Anterior cingulate cortex (tissue), 58 donors: ENCODE results near the gene NTHL1.

Experiments
- DNase-seq, 58 donors: peaks; one replicate each; lab custom pipeline; 2025; lab: John Stamatoyannopoulos, UW

Gene NTHL1

DNA sequence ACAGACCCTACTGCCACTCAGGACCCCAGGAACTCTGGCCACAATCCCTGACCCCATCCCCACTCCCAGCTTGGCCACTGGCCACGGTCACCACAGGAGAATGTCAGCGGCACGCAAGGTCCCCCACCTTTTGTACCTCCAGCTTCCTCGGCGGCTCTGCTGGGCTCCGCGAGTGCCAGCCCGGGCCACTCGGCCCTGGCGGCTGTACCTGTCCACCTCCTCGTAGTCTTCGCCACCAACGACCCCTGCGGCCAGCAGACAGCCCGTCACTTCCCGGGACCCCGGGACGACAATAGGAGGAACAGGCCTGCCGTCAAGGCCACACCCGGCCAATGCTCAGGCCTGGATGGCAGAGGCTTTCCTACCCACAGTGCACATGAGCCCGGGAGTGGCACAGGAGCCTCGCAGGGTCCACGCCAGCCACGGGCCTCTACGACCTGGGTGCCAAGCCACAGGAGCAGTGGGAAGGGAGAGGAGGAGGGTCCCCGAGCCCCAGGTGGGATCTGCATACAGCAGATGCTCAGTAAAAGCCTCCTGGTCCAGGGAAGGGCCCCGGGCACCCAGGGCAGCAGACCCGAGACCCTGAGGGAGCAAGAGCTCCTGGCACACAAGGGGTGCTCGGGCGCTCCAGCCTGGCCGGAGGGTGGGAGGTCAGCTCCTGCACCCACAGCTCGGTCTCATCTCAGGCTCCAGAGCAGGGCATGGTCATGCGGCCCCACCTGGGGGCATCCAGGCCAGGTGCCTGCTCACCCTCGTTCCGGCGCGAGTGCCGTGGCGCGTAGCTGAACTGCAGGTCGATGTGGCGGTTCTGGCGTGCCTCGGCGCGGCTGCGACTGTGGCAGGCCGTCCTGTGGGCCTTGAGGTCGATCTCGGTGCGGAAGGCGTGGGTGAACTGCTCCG, 45.9 kb downstream of the NTHL1 start:
- no peak for DNase-seq

DNA sequence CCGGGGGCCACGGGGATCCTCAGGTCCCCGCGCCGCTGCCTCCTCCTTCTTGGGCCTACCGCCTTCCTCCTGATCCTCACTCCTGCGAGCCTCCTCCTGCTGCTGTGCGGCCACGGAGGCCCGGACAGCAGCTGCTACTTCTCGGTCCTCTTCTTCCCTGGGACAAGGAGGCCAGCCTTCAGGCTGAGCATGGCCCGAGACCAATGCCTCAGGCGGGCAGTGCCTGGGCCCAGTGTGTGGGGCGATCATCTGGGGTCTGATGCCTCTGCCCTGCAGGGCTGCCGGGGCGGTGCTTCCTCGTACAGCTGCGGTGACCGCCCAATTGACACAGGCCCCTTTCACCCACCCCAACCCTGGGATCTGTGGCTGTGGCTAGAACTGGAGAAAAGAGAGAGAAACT, 46.6 kb downstream of the NTHL1 start:
- no peak for DNase-seq

DNA sequence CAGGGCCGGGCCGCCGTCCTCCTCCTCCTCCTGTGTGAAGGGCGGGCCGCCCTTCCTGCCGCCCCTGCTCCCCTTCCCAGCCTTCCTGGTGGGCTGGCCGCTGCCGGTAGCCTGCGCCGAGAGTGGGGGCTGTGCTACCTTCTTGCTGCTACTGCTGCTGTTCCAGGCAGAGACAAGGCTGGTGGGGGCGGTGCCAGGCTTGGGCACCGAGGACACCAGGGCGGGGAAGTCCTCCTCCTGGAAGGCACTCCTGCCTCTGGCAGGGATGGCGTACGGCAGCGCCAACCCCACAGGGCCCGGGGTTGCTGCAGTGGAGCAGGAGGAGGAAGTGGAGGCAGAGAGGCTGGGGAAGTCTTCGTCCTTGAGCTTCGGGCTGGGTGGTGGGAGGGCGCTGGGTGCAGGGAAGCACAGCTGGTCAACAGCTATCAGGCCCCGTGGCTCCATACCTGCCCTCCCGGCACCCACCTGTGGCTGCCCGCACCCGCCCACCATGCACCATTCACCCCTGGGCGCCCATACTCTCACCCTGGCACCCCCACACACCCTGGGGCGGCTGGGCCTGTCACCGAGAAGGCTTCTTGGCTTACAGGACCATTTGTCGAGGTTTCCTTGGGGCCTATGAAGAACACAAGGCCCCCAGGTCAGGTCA, 47.6 kb downstream of the NTHL1 start:
- peak in 3 of 58 donors; percentile 22 to 45 (median 39) for DNase-seq

DNA sequence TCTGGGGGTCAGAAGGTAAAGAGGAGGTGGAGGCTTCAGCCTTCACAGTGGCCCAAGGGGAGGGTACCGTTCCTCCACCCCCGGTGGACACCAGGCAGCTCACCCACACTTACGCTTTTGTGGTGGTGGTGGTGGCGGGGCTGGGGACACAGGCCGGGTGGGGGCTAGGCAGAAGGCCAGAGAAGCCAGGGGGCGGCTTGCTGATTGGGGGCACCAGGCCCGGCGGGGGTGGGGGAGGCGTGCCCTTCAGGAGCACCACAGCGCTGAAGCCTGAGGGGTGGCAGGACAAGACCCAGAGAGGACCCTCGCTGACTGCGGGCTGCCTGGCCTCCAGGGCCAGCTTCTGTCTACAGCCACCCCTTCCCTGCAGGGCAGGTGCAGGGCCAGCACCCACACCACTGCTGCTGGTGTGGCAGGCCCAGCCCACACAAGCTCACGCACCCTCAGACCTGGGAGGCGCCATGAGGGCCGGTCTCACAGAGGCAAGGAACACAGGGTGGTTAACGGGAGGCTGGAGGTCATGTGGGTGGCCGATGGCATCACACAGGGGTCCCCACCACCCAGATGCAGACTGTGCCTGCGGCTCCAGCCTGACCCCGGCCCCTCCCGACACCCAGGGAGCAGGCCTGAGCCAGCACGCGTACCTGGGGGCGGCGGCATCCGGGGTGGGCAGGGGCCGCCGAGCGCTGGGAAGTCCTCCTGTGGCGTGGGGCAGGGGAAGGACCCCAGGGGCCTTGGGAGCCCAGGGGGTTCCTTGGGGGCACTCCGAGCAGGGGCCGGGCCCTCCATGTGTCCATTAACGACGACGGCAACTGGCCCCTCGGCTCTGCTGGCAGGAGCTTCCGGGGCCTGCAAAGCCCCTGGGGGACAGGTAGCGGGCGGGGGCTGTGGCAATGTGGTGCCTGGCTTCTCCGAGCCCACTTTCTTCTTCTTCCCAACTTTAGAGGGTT, 48.5 kb downstream of the NTHL1 start:
- no peak for DNase-seq

DNA sequence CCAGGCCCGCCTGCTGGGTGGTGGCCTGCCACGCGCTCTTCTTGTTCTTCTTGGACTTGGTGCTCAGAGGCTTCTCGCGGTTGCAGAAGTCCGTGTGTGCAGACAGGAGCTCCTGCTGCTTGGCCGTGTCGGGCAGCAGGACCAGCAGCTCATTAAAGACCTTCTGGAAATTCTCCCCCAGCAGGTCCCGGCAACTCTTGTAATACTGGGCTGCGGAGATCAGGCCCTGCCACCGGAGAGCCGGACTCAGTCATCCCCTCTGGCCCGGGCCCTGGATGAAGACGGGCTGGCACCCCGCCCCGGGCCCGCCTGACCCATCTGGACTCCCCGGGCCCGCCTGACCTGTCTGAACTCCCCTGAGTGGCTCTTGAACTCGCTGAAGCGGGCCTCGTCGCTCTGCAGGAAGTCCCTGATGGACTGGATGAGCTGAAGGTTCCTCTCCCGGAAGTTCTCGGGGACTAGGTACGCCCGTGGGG, 49.2 kb downstream of the NTHL1 start:
- DNase-seq: no peak

DNA sequence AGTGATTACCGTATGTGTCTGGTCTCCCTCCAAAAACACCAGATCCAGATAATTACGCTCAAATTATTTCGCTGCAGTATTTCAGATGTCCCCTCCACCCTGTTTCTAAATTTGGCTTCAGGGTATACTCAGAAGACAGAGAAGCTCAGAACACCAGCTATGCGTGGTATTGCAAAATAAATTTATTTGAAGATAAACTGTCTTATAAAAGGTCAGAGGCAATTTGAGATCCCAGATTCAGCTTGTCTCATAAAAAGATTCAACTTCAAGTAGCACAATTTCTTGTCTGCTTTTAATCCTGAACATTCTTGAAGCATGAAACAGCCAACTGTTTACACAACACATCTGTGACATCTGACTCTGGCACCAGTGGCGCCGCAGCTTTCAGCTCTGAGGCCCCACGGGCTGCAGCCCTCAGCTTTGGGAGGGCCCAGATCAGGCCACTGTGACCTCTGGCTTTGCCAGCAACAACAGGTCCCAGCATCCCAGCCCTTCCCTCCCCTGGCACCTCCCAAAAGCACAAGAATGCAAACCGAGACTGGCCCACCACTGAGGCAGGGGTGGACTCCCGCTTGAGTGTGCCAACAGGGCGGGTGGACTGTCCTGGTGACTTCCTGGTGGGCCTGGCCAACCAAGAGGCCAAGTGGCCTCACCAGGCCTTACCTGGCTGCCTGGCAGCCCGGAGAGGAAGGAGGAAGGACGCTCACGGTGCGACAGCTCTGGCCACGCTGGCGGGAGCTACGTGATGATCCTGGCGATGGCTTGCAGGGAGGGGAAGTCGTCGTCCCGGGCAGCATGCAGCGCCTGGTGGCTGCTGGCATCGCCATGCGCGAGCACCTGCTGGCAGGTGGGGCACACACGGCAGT, 49.9 kb downstream of the NTHL1 start:
- DNase-seq: no peak

DNA sequence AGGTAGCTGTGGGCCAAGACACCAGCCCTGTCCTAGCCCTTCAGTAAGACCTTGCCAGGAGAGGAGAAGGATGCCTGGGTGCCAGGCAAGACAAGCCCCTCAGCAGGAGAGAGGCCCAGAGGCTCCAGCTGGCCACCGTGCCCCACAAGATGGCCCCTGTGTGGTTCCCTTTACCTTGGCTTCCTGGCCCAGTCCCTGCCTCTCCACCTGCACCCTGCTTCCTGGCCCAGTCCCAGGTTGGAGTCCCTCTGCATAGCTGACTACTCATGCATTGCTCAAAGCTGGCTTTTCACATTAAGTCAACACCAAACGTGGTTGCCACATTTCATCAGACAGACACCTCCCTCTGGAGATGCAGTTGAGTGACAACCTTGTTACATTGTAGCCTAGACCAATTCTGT, 53.9 kb downstream of the NTHL1 start:
- no peak for DNase-seq

DNA sequence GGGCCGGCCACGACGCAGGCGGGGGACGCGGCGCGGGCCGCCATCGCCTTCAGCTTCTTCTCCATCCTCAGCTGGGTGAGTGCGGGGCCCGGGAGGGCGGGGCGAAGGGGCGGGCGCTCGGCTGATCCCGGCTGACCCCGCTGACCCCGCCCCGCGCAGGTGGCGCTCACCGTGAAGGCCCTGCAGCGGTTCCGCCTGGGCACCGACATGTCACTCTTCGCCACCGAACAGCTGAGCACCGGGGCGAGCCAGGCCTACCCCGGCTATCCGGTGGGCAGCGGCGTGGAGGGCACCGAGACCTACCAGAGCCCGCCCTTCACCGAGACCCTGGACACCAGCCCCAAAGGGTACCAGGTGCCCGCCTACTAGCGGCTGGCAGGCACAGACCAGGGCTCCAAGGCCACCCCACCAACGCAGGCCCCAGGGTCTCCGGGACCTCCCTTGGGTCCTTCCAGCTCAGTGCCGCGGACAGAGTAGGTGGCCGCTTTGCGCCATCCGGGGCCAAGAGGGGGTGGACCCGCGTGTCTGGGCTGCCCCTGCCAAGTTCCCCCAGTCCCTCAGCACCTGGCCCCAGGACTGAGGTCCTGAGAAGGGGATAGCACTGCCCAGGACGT, 54.8 kb downstream of the NTHL1 start:
- no peak for DNase-seq

DNA sequence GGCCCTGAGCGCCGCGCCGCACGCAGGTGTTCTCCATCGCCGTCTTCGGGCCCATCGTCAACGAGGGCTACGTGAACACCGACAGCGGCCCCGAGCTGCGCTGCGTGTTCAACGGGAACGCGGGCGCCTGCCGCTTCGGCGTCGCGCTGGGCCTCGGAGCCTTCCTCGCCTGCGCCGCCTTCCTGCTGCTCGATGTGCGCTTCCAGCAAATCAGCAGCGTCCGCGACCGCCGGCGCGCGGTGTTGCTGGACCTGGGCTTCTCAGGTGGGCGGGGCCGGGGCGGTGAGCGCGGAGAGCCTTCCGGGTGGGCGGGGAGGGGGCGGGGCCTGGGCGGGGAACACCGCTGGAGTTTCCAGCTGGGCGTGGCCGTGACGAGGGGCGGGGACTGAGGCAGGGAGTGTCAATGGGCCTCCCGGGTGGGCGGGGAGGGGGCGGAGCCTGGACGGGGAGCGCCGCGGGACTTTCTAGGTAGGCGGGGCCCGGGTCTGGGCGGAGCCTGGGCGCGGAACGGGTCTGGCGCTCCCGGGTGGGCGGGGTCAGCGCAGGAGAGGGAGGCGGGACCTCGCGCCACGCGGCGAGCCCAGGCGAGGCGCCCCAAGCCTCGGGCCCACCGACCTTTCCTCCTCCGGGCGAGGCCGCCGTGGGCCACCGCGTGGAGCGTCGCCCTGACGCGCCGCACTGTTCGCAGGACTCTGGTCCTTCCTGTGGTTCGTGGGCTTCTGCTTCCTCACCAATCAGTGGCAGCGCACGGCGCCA, 55.5 kb downstream of the NTHL1 start:
- DNase-seq: peak in 57 of 58 donors; percentile 20 to 94 (median 86)

DNA sequence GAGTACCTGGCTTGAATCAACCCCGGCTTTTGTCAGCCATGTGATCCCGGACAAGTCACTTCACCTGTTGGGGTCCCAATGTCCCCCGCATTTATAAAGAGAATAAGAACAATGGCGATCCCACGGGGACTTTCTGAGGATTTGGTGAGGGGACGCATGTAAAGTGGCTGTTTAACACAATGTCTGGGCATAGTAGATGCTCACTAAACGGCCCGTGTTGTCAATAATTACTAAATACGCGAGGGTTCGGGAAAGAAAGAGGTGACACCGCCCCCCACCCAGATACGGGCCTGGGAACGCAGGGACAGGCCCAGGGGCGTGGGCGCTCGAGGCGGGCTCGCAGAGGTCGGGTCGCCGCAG, 56.1 kb downstream of the NTHL1 start:
- no peak for DNase-seq

DNA sequence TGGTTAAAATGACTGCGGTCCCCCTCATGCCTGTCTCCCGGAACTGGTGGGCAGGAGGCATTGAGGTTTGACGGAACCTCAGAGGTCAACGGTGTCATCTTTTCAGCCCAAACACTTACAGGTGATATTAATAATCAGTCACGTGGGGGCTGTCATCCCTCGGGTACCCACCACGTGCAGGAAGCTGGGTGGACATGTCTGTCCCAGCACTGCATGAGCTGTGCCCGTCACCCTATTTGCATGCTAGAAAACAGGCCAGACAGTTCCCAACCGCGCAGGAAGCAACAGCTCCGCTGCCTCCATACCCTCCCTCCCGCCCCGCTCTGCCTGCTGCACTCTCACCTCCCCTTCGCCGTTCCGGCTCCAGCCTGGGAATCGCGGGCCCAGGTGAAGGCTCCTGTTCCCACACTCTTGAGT, 56.5 kb downstream of the NTHL1 start:
- peak in 2 of 58 donors; percentile 7 to 36 for DNase-seq

DNA sequence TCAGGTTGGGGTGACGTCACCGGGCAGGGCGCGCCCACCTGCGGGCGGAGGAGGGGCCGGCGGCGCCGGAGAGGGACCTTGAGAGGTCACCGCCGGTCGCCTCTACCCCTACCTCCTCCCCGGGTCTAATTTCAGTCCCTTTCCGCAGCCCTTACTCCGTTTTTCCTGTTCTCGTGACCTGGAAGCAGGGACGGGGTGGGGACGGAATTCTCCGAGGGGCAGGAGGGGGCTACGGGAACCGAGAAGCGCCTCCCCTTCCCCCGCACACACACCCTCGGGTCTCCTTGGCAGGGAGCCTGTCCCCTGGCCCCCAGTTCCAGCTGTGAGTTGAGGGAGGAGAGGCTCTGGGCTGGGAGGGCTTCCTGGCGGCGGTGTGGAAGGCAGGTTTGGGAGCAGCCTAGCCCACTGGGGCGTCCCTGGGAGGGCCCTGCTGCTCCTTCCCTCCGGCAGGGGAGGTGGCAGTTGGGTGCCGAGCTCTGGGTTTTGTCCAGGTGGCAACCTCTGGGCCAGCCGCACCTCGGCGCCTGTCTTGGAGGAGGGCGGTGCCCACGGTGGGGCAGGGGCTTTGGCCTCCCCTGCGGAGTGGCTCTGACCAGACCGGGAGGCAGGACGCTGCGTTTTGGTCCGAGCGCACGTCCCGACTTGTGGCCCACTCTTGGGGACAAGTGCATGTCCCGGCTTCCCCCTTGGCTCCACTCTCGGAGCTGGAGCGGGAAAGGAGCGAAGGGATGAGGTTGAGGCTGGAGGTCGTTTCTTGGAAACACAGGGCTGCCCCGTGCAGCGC, 57.1 kb downstream of the NTHL1 start:
- peak in 4 of 58 donors; percentile 10 to 56 (median 31) for DNase-seq

DNA sequence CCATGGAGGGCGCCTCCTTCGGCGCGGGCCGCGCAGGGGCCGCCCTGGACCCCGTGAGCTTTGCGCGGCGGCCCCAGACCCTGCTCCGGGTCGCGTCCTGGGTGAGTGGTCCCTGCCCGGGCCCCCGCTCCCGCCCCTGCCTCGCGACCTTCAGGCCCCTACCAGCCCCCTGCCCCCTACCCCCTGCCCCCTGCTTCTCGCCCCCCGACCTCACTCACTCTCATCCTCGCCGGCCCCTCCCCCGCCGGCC, 57.6 kb downstream of the NTHL1 start:
- DNase-seq: no peak
